Smooth muscle cell of the brain vasculature (primary cell): ENCODE results near the gene GRHL3.

Experiments used
- DNase-seq: peaks from one replicate; pipeline ENCODE4 v3.0.0-alpha.2; 2012; ENCODE audit warnings: low read depth, low spot score

Gene GRHL3

DNA sequence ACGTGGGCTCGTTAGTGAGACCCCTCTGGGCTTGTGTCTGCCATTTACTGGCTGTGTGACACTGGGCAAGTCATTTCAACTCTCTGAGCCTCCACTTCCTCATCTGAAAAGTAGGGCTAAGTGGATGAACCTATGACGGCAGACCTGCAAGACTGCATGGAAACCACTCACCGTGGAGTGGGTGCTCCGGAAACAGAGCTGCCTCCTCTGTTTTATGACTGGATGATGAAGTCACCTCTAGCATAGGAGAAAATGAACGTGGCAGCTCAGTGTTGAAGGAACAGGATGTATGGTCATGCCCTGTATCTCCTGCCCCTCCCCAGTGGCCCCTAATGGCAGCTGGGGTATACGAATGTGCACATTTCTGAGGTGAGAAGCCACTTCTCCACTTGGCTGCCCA, 53.9 kb downstream of the GRHL3 start:
- DNase-seq, result no peak

- no peak for DNase-seq
These were observed 54.6 kb downstream of the GRHL3 start for GRCh38 chr1:24373710-24374109.

GRCh38 chr1:24374891-24375786, 56.0 kb downstream of the GRHL3 start:
- DNase-seq, result no peak

GRCh38 chr1:24379733-24380315, 60.7 kb downstream of the GRHL3 start:
- DNase-seq, result no peak

DNA sequence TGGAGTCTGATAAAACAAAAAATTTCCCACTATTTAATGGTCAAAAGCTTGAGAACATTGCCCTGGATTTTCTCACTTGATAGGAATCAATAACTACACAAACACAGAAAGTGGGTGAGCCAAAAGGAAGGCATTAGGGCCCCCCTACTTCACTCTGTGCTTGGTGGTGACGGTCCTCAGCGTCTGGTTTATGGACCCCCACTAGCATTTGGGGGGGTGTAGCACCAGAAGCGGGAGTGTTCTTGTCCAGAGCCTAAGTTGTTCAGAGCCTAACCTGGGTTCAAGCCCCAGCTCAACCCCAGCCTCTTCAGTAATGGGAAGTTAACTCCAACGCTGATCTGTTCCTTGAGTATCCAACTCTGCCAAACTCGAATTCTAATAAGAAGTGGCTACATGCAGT, 61.4 kb downstream of the GRHL3 start:
- DNase-seq, result no peak

GRCh38 chr1:24381256-24381655, 62.1 kb downstream of the GRHL3 start:
- no peak for DNase-seq

GRCh38 chr1:24382165-24382577, 63.0 kb downstream of the GRHL3 start:
- DNase-seq, result no peak

- DNase-seq, result no peak
These were observed 64.3 kb downstream of the GRHL3 start for GRCh38 chr1:24383381-24383940.

DNA sequence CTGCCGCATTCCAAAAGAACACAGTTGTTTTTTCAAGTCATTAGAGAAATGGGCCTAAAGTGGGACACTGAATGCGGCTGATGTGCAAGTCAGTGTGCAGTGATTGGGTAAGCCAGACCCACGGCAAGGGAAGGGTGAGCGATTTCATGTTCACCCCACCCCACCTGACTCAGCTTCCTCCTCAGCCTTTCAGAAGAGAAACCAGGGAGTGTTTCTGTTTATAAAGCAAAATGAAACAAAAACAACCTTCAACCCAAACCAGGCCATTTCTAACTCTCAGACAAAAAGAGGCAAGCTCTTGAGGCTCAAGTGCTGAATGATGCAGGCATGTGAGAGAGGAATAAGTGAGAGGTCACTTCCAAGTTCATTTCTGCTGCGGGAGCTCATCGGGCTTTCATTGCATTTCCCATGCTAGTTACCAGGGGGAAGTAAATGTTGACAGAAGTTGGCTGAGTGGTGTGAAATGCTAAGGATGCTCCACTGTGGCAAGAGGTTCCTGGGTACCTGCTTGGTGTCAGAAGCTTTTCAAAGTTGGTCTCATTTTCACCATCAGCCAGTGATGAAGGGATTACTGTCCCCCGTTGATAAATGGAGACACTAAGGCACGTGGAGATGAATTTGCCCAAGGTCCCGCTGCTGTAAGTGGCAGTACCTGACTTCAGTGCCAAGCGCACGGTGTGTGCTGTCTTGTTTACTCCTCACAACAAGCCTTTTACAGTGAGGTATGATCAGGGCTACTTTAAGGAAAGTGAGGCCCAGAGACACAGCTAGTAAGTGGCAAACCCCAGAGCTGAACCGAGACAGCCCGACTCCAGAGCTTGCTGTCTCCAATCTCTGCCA, 65.3 kb downstream of the GRHL3 start:
- DNase-seq, result peak; percentile 44

DNA sequence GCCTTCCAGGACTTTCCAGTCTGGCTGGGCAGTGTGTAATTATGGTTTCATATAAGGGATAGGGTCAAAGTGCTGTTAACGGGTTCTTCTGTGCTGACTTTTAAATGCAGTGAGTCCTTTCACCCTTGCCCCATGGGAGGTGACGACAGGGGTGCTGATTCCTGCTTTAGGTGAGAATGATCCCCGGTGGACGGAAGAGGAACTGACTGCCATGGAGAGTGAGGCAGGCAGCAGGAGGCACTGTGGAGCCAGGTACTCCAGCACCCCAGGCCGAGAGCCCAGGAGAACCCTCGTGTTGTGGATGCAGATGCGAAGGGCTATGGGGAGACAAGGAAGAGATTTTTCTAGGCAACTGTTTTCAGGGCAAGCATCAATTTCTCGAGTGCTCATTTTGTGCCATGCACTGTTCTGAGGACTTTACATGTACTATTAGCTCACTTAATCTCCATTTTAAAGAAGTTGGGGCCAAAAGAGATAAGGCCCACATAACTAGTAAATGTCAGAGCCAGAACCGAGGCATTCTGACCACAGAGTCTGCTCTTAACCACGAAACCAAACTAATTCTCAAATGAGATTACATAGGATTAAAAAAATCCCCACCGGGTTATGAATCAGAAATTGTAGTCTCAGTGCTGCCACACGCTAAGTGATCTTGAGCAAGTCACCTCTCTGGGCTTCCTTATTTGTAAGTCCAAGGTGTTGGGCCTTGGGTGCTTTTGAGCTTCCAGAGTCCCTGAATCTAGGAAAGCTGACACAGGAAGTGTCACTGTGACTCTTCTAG, 66.2 kb downstream of the GRHL3 start:
- no peak for DNase-seq

DNA sequence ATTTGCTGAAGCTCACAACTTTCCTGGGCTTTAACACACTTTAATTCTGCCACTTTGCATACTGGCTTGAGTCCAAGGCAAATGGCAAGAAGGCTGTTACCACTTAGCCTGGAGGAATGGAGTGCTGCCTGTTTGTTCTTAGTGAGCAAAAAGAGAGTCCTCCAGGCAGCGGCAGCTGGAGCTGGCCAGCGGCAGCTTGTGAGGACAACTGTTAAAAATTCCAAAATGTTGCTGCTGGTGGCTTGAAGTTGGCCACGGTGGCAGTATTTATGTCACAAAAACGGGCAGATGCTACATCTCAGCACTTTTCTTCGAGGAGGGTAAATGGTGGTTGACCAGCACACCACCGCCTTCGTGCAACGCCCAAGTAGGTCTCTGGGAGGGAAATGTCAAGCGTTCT, 67.1 kb downstream of the GRHL3 start:
- DNase-seq, result no peak

DNA sequence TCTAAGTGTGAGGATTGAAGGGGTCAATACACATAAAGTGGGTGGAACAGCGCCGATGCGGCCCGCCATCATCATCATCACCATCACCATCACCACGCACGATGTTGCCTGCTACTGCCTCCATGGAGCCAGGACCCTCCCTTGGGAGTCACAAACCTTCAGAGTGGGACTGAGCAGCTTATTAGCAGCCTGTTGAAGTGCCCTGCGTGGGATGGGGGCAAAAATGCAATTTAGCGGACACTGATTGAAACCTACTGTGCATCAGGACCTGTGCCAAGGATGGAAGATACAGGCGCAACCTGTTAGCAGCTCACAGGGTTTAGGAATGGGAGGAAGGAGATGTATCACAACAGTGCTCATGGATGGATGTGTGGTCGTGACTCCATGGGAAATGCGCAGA, 67.8 kb downstream of the GRHL3 start:
- no peak for DNase-seq

GRCh38 chr1:24387636-24388175, 68.5 kb downstream of the GRHL3 start:
- DNase-seq, result no peak

GRCh38 chr1:24388331-24388885, 69.3 kb downstream of the GRHL3 start:
- no peak for DNase-seq

GRCh38 chr1:24389231-24389678, 70.1 kb downstream of the GRHL3 start:
- DNase-seq, result no peak

- DNase-seq, result peak; percentile 67
These were observed 72.0 kb downstream of the GRHL3 start for GRCh38 chr1:24390924-24391782.

GRCh38 chr1:24391882-24392603, 72.9 kb downstream of the GRHL3 start:
- DNase-seq, result no peak

GRCh38 chr1:24392604-24392946, 73.4 kb downstream of the GRHL3 start:
- DNase-seq, result no peak
